Uterus (tissue), 2 donors: Measurements from ENCODE around the gene WDFY2.

Experiments used
- POLR2A ChIP-seq, 2 donors: fragments of 450-650 bp; IDR thresholded peaks; one replicate each; pipeline ENCODE4 v1.6.1; 2016; ENCODE audit warnings: antibody characterized with exemption in 2 of 2, mild to moderate bottlenecking in 1 of 2, moderate library complexity in 1 of 2
- TF ChIP-seq, protein P1 (sequence below), 4 experiments: fragments of 200-600 bp in 2 of 4; fragments of 450-650 bp in 2 of 4; sonication (generic) in 2 of 4; IDR thresholded peaks; one replicate each; pipeline ENCODE4 v1.5.1; 2016 to 2019; ENCODE audit warnings: antibody characterized with exemption in 4 of 4, mild to moderate bottlenecking in 2 of 4, moderate library complexity in 1 of 4

DNA sequence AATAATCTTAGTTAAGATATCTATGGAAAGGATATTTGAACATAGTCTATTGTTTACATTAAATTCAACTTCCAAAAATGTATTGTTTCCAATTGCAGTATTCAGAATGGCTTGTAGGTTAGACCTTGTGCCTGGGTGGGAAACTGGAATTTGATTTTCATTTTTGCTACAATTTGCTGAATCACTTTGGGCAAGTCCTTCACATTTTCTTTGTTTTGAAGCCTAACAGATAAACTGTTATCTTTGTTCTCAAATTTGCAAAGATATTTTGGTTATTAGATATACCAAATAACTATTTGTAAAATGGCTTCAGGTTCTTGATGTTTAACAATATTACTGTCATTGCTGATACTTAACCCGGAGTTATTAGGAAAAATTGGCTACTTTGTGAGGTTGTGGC lies 82.6 kb downstream of the WDFY2 start:
- TF ChIP-seq, protein P1, sequence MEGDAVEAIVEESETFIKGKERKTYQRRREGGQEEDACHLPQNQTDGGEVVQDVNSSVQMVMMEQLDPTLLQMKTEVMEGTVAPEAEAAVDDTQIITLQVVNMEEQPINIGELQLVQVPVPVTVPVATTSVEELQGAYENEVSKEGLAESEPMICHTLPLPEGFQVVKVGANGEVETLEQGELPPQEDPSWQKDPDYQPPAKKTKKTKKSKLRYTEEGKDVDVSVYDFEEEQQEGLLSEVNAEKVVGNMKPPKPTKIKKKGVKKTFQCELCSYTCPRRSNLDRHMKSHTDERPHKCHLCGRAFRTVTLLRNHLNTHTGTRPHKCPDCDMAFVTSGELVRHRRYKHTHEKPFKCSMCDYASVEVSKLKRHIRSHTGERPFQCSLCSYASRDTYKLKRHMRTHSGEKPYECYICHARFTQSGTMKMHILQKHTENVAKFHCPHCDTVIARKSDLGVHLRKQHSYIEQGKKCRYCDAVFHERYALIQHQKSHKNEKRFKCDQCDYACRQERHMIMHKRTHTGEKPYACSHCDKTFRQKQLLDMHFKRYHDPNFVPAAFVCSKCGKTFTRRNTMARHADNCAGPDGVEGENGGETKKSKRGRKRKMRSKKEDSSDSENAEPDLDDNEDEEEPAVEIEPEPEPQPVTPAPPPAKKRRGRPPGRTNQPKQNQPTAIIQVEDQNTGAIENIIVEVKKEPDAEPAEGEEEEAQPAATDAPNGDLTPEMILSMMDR (IDR thresholded peaks at IDR 0.05): no peak
- no peak for TF ChIP-seq POLR2A (IDR thresholded peaks at IDR 0.05)
